HTR-8/SVneo (cell line): ENCODE measurements around the gene ZNF22.

Experiments used
- DNase-seq: peaks from one replicate; pipeline ENCODE4 v3.0.0; 2011; ENCODE audit warnings: low spot score, mixed read lengths; ENCODE audit not compliant: insufficient read length
- FAIRE-seq: peaks from 2 replicates; lab custom pipeline; 2011; peaks lifted over from hg19 to GRCh38; lab: Jason Lieb, UNC

The ZNF22 gene

DNA sequence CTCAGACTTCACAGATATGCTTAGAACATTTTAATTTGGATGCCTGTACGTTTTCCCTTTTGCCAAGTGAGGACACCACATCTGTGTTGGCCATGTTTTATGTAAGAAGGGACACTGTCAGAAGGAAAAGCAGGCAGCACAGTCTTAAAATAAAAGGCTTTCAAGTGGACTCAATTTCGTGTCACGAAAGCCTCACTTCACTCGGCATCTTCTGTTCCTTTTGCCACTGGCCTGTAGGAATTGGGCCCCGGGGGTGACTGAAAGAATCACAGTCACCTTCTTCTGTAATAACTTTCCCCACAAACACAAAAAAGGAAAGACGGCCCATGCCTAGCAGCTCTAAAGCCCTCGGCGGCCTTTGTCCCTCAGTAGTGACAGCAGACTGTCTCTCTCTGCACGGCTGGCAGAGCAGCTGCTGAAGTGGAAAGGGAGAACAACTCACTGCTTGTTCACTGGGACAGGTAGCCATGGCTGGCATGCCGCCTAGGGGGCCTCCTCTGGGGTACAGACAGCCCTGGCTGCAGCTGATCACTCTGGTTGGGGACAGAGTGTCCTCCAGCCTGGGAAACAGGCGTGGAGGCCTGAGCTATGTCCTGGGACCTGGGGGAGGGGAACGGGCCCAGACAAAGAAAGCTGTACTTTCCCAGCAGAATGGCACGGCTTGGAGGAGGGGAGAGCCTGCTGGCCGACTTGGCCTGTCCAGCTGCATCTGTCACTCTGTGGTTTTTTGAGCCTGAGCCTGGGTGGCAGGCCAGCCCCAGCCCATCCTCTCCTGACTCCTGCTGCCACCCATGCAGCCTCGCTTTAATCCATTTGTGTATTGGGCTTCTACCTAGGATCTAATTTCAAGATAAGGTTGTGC lies 36.7 kb upstream of the ZNF22 start:
- no peak for DNase-seq
- FAIRE-seq, result no peak

DNA sequence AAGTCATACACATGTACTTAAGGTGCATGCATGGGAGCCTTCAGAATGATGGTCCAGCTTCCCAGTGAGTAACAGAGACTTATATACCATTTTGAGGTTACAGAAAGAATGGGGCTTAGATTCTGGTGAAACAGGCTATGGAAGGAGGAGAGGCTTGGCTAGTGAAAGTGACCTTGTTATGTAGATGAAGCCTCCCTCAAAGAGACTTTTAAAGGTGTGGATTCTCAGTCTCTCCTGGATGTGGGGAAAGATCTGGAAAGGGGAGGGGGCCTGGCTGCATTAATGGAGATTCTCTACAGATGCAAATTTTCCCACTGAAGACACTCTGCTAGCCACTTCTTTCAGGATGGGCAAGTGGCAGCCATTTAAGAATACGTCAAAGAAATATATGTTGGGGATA lies 35.6 kb upstream of the ZNF22 start:
- FAIRE-seq, result no peak
- DNase-seq, result no peak

DNA sequence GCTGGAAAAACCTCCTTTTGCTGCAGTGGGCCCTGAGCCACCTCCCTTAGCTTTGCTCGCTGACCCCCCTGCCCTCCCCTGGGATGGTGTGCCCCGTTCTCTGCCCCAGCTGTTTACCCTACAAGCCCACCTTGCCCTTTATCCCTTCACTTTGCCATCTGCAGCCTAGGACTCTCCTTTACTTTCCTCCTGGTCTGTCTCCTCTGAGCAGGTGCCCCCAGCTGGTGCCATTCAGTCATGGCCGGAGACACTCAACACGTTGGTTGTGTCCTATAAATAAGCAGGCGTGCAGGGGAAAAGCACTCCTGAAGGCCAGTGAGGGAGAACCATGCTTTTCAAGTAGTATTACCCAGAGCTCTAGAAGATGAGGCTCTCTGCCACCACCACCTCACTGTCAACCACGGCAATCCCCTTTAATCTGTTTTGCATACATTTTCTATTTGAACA lies 35.0 kb upstream of the ZNF22 start:
- FAIRE-seq (no peak), DNase-seq (no peak)

DNA sequence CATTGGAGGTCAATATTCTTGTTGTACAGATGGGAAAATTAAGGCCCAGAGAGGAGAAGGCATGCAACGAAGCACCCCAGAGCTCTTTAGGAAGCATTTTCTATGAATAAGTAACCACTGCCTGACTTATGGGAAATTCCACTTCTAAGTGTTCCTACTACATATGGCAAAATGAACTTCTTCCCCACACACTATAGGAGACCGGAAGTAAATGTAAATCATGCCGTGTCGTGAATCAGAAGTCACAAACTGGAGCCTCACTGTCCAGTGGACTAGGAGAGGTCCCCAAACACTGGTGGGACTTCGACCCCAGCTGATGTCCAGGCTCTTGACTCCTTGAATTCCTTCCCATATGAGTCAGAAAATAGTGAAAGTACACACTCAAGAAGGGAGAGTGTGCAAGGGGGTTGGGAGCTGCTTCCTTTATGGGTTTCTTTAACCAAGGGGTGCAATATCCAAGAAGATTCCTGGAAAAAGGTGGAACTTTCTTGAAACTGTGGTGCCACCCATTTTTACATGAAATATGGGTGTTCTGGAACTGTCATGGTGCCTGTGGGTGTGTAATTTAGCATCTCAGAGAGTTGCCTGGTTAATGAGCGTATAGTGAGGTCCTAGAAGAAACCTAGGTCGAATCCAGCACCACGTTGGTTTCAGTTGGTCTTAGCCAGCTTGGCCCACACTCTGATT lies 34.5 kb upstream of the ZNF22 start:
- no peak for DNase-seq
- no peak for FAIRE-seq

DNA sequence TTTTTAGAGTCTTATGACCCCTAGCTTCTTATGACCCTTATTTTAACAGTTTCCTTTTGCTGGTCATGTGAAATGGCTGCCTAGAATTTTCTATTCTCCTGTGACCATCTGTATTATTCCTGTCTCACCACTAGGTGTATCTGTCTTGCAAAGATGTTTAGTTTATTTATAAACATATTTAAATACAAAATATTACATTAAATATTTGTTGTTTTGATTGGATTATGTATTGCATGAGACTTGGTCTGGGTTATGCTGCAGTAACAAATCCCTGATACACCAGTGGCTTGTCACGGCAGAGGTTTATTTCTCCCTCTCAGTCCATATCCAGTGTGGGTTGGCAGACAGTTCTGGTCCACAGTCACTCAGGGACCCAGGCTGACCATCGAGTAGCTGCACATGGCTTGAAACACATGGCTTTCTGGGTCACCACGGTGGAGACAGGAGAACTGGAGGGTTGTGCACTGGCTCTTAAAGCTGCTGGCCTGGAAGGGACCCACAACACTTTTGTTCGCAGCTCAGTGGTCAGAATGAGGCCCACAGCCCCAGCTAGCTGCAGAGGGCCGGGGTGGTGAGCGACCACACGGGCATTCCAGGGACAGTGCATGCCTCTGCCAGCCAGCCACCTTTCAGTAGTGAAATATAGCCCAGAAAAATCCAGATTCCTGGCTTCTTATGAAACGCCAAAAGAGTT lies 33.8 kb upstream of the ZNF22 start:
- FAIRE-seq (peak; percentile 31), DNase-seq (no peak)

DNA sequence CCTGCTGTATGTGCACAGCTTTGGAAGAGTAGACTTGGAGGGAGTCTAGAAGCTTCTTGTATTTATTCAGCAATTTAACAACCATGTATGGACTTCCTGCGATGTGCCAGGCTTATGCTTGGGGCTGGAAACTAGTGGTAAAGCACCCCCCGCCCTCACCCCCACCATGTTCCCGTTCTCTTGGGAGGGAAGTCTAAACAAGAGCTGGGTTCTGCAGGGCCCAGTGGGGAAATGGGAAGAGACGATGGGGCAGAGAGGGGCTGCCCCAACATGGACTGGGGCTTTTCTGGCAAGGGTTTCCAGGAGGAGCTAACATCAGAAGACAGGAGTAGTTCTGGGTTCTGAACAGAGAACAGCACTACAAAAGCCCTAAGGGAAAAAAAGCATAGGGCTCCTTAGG lies 33.1 kb upstream of the ZNF22 start:
- FAIRE-seq (no peak), DNase-seq (no peak)

DNA sequence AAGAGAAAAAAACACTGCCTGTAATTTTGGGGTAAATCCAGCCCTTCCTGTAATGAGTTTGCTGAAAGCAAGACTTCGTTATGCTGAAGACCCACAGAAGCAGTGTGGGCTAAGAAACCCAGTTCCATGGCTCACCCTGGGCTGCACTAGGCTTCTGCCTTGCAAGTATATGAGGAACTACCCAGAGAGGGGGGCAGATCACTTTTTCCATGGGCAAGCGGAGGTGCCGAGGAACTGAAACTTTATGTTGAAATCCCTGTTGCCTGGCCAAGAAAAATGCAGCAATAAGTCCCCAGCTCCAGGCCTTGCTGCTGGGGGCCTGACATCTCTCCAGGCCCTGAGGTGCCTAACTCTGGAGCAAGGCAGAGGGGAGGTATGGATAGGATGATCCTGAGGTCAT lies 32.6 kb upstream of the ZNF22 start:
- DNase-seq (no peak), FAIRE-seq (no peak)

DNA sequence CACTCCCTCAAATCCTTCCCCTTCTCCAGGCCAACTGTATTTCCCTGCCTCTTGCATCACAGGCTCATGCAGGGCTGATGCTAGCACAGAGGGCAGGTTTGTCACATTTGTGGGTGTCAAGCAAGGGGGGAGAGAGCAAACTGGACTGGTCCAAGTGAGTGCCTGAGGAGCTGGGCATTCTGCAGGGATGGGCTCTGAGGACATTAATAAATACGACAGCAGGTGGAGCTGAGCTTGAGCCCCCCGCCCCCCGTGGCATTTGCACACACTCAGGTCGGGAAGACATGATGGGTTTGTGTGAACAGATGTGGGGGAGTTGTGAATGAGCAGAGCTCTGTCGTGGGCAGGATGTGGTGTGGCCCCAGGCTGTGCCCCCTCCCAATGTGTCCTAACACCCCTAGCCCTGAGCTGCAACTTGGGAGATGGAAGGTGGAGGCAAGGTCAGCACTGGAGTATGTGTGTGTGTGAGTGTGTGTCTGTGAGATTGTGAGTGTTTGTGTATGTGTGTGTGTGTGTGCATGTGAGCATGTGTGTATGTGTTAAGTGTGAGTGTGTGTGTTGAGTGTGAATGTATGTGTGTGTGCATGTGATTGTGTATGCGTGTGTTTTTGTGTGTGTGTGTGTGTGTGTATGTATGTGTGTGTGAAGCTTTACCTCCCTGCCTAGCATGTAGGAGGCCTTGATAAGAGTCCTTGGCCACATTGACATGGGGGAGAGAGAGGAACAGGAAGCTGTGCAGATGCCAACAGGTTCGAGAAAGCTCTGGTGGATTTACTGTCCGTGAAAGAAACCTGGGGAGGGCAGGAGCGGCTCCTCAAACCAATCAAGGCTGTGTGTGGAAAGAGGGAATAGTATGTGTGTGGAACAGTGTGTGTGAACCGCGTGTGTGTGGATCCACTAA lies 32.0 kb upstream of the ZNF22 start:
- FAIRE-seq (peak; percentile 80), DNase-seq (no peak)

DNA sequence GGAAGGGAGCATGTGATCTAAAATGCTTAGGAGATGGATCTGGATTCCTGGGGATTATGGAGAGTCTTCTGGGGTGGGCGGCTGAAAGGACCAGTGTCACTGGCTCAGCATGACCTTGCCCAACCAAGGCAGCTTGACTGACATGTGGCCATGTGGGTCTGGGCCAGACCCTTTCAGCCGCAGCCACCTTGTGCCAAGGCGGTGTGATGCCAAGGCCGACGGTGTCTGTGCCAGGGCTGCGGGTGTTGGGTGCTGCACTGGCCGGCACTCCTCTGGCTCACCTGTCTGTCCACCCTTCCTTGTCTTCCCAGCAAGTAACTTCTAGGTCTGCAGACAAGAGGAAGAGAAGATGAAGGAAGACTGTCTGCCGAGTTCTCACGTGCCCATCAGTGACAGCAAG lies 30.9 kb upstream of the ZNF22 start:
- DNase-seq (no peak), FAIRE-seq (no peak)

DNA sequence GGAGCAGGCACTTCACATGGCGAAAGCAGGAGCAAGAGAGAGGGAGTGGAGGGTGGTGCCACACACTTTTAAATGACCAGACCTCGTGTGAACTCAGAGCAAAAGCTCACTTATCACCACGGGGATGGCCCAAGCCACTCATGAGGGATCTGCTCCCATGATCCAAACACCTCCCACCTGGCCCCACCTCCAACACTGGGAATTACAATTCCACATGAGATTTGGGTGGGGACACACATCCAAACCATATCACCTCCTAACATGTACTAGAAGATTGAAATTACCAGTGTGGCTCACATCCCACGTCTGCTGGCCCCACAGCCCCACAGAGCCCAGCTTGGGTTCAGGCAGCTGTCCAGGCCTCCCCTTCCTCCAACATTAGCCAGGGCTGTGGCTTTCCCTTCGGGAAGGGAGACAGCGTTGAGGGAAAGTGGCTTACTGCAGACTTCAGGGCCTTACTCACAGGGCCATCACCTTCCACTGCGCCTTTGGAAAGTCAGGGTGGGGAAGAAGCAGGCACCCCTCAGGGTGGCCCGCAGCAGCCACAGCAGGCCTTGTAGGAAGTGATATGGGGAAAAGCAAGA lies 29.8 kb upstream of the ZNF22 start:
- DNase-seq (no peak), FAIRE-seq (no peak)

DNA sequence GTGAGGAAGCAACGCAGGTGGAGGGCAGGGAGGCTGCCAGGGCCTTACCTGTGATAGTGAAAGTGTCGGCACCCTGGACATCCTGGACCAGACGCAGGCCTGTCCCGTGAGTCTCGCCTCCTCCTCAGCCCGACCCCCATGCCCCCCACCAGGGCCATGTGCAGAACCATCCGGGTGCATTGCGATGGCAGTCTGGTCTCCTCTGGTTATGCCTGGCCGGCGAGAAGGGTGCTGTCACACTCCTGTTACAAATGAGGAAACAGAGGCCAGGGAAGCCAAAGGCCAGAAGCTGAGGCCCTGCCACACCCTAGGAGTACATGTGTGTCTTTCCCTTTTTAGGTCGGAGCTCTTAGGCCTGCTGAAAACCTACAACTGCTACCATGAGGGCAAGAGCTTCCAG lies 29.3 kb upstream of the ZNF22 start:
- DNase-seq (no peak), FAIRE-seq (no peak)

DNA sequence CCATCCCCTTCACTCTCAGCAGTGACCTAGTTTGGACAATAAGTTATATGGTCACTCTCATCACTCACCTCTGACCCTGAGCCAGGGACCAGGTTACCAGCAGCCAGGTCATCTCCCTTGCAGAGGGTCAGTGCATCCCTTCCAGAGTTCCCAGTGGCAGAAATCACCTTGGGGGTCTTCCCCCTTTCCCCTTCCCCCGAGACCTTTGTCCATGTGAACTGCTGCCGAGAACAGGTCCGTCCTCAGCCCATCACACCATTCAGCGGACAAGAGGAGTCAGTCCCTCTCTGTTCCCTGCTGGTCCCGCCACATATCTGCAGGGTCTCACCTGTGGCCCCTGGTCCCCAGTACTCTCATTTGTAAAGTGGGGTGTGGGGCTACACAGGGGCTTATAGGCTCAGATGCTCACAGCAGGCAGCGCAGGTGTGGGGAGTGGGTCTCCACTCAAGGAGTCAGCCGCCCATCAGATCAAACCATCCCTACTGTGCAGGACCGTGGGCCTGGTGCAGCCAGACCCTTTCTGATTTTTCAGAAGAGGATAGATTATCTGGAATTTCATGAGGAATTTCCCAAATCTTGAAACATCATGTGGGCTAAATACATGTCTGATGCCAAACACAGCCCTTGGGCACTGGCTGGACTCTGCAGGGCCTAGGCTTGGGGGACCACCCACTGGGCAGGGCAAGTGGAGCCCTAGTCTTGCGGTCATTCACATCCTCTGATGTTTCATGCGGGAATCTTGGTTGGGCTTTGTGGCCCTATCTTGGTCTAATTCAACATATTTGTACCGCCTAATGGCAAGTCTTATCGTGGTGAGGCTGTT lies 28.6 kb upstream of the ZNF22 start:
- FAIRE-seq, result no peak
- no peak for DNase-seq

DNA sequence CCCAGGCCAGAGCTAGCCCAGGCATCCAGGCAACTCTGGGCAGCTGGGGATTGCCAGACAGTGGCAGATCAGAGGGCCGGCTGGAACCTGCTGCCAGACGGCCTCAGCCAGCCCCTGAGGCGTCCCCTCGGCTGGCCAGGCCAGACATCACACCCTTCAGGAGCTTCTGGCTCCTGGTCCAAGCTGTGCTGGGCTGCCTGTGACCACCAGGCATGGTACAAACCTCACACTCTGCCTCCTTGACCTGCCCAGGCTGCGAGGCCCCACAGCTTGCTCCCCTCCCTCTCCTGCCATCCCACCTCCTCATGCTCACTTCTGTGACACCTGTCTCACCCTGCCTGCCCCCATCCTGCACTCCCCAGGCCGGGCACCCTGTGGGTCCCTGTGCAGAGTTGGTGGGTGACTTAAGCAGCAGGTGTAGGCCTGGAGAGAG lies 27.8 kb upstream of the ZNF22 start:
- FAIRE-seq, result no peak

DNA sequence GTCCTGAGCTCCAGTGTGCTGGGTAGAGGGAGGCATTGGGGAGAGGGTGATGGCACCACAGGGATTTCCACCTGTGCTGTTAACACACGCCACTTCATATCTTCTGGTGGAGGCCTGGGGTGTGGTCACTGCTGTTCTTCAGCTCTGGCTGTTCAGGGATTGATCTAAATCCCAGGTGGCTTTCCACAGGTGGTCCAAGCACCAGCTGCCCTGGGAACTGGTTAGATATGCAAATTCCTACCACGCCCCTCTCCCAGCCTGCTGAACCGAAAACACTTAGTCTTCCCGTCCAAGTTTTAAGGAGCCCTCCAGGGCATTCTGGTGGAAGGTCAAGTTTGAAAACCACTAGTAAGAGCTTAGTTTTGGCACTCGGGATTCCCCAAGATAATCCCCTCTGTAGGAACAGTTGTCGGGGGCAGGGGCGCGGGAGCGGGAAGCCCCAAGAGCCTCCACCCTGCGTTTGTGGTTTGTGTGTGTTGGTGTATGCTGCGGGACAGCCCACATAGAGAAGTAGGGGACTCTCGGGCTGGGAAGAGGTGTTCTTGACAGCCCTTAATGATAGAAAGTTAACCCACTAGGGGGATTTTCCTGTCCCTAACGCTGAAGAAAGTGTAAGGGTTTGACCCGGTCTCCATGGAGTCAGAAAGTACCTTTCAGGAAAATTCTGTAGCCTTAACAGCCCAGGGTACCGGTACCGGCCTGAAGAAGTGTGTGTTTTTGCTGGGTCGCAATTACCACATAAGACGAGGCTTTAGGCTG lies 27.2 kb upstream of the ZNF22 start:
- no peak for FAIRE-seq
- no peak for DNase-seq

More for the DNA sequence above, 27.8 kb upstream of the ZNF22 start:
- DNase-seq, result no peak

DNA sequence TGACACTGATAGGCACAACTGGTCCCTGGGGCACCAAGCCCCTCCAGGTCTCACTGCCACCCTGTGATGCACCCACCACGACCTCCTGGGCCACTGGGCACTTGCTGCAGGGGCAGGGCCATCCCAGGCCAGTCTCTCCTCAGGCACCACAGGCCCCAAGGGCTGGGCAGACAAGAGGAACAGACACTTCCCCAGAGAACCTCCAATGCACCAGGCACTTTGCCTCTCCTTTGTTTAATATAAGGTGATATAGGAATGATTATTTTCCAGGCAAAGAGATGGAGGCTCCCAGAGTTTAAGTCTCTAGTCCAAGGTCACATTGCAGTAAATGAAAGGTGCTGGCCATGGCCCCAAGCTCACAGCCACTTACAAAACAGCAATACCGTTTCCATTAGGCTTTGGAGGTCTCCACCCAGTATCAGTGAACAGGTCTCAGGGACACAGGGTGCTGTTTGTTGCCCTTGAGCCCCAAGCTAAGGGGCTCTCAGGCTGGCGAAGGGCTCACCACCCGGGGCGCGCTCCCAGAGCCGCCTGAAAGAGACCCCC lies 26.6 kb upstream of the ZNF22 start:
- no peak for FAIRE-seq
- no peak for DNase-seq

DNA sequence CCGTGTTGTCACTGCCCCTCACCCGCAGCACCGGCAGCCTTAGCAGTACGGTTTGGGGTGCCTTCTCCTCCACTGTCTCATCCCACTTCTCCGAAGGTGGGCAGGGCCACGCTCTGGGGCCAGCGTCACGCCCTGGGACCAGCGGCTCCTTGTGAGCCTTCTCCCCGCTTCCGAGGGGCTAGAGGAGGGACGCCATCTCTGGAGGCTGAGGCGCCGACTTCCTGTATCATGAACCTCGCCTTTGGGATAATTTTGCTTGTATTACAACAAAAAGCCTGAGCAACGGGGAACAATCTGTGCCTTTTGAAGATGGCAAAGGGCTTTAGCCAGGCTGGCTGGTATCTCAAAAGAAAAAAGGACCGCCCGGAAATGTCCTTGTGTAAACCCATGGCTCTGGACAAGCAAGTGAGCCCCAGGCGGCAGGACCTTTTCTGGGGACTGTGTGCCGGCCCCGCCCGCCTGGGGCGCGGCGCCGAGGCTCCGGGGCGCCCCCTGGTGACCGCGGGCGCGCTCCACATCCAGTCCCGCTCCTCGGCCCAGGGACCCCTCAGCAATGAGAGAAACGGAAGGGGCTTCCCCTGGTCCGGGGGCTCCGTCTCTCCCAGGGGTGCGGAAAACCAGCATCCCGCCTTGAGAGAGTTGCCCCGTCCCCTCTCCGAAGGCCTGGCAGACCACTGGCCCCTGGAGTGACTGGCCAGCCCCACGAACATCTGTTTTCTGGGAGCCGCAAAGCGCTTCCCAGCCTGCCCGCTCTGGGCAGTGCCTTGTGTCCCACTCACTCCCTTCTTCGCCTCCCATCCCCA lies 25.9 kb upstream of the ZNF22 start:
- FAIRE-seq (no peak), DNase-seq (peak; percentile 60)
